Fibroblast of mammary gland (primary cell): Measurements from ENCODE around the gene TBC1D20.
A peak's percentile ranks its signal among the peaks of the same experiment; 100 is the strongest.

Experiments used
- DNase-seq: peaks from one replicate; pipeline ENCODE4 v3.0.0-alpha.2; 2010; ENCODE audit warnings: low read depth
- H3K4me3 ChIP-seq: 2 replicates; pipeline ENCODE4 v1.5.1; 2011; ENCODE audit warnings: low read depth, mild to moderate bottlenecking, low read length, moderate library complexity; ENCODE audit not compliant: control insufficient read depth
- CTCF ChIP-seq: conservative IDR thresholded peaks from 2 replicates; pipeline ENCODE4 v1.5.1; 2011; ENCODE audit warnings: low read depth, low read length, inconsistent platforms; ENCODE audit not compliant: control insufficient read depth, insufficient read depth

Gene TBC1D20

GRCh38 chr20:417801-418342, 44.5 kb downstream of the TBC1D20 start:
- no peak for DNase-seq
- no peak overlapping the region for H3K4me3 ChIP-seq
- TF ChIP-seq CTCF: no peak

GRCh38 chr20:416950-417800, 45.2 kb downstream of the TBC1D20 start:
- no peak for DNase-seq
- no peak for TF ChIP-seq CTCF
- H3K4me3 ChIP-seq: no peak overlapping the region

GRCh38 chr20:415820-416322, 46.5 kb downstream of the TBC1D20 start:
- TF ChIP-seq CTCF: no peak

GRCh38 chr20:414161-414560, 48.2 kb downstream of the TBC1D20 start:
- no peak for DNase-seq
- TF ChIP-seq CTCF: no peak
- no peak overlapping the region for H3K4me3 ChIP-seq

More at GRCh38 chr20:415820-416322, 46.5 kb downstream of the TBC1D20 start:
- DNase-seq: peak; percentile 20
- no peak overlapping the region for H3K4me3 ChIP-seq

- no peak for TF ChIP-seq CTCF
- no peak for DNase-seq
- no peak overlapping the region for H3K4me3 ChIP-seq
Observed at GRCh38 chr20:412081-412480, 50.3 kb downstream of the TBC1D20 start.

GRCh38 chr20:409697-410559, 52.4 kb downstream of the TBC1D20 start:
- DNase-seq: no peak
- TF ChIP-seq CTCF: no peak

More at GRCh38 chr20:409697-410559, 52.4 kb downstream of the TBC1D20 start:
- H3K4me3 ChIP-seq: no peak overlapping the region
